GM23338 (cell line): Measurements from ENCODE around the gene GPR142. TPM values are rescaled to one million over a fixed set of nuclear protein-coding genes. Genes with fewer than 3 reads are reported as not detected.

Experiments
- ATAC-seq: fragments of 200-7000 bp; cut with Tn5 transposase; 3 replicates; pipeline ENCODE4 v1.9.1; 2020
- DNase-seq: peaks from one replicate; pipeline ENCODE4 v3.0.0-alpha.2; 2015; ENCODE audit warnings: low spot score
- H2AFZ ChIP-seq: fragments of 200-600 bp; sonication (generic); 2 replicates; pipeline ENCODE4 v1.8.0; 2016; ENCODE audit warnings: antibody characterized with exemption, mild to moderate bottlenecking, moderate library complexity
- H3F3A ChIP-seq: fragments of 200-600 bp; sonication (generic); replicated peaks from 2 replicates; pipeline ENCODE4 v1.8.0; 2017; ENCODE audit warnings: antibody characterized with exemption, mixed run types, low read depth
- H3K27ac ChIP-seq: fragments of 200-600 bp; sonication (generic); 2 replicates; pipeline ENCODE4 v1.6.1; 2016; ENCODE audit warnings: low read depth
- H3K27me3 ChIP-seq: fragments of 200-600 bp; sonication (generic); 2 replicates; pipeline ENCODE4 v1.8.0; 2016; ENCODE audit warnings: mild to moderate bottlenecking, mixed run types, moderate library complexity; ENCODE audit not compliant: insufficient read depth
- H3K36me3 ChIP-seq: fragments of 200-600 bp; sonication (generic); 2 replicates; pipeline ENCODE4 v1.8.0; 2016; ENCODE audit warnings: mild to moderate bottlenecking; ENCODE audit not compliant: insufficient read depth
- H3K4me1 ChIP-seq: fragments of 200-600 bp; sonication (generic); 2 replicates; pipeline ENCODE4 v1.8.0; 2016; ENCODE audit warnings: mild to moderate bottlenecking, moderate library complexity; ENCODE audit not compliant: insufficient read depth
- H3K4me2 ChIP-seq: fragments of 200-600 bp; sonication (generic); 2 replicates; pipeline ENCODE4 v1.7.1; 2017; ENCODE audit warnings: mixed run types
- H3K4me3 ChIP-seq: fragments of 200-600 bp; sonication (generic); 2 replicates; pipeline ENCODE4 v1.6.1; 2016; ENCODE audit warnings: mixed run types
- H3K79me2 ChIP-seq: fragments of 200-600 bp; sonication (generic); replicated peaks from 2 replicates; pipeline ENCODE4 v1.8.0; 2017; ENCODE audit warnings: mild to moderate bottlenecking; ENCODE audit not compliant: insufficient read depth
- H3K9me2 ChIP-seq: fragments of 200-600 bp; sonication (generic); 2 replicates; pipeline ENCODE4 v1.8.0; 2017; ENCODE audit not compliant: insufficient read depth
- H4K20me1 ChIP-seq: fragments of 200-600 bp; sonication (generic); replicated peaks from 2 replicates; pipeline ENCODE4 v1.8.0; 2017; ENCODE audit warnings: mild to moderate bottlenecking; ENCODE audit not compliant: insufficient read depth
- H3K27ac Mint-ChIP-seq: 2 replicates; pipeline ENCODE4 v1.8.0; 2020; ENCODE audit warnings: inconsistent platforms, mild to moderate bottlenecking, moderate library complexity, mixed read lengths
- H3K27me3 Mint-ChIP-seq: 3 replicates; pipeline ENCODE4 v1.8.0; 2022; ENCODE audit warnings: low read depth, mild to moderate bottlenecking, moderate library complexity, mixed read lengths, inconsistent platforms; ENCODE audit not compliant: insufficient read depth, poor library complexity
- H3K36me3 Mint-ChIP-seq: 3 replicates; pipeline ENCODE4 v1.8.0; 2021; ENCODE audit warnings: low read depth, mild to moderate bottlenecking, inconsistent platforms, moderate library complexity, mixed read lengths
- H3K4me1 Mint-ChIP-seq: 3 replicates; pipeline ENCODE4 v1.8.0; 2020; ENCODE audit warnings: mild to moderate bottlenecking, inconsistent platforms, mixed read lengths
- H3K4me3 Mint-ChIP-seq: 3 replicates; pipeline ENCODE4 v1.8.0; 2021; ENCODE audit warnings: moderate library complexity, mild to moderate bottlenecking, inconsistent platforms, mixed read lengths
- H3K9me3 Mint-ChIP-seq: 3 replicates; pipeline ENCODE4 v1.8.0; 2020; ENCODE audit warnings: moderate library complexity, mild to moderate bottlenecking, inconsistent platforms, mixed read lengths
- CTCF ChIP-seq, 2 experiments: fragments of 200-600 bp in 1 of 2; sonication (generic) in 1 of 2; conservative IDR thresholded peaks; 2 replicates each; pipeline versions ENCODE4 v1.5.1 to v1.6.1; 2016 to 2017; ENCODE audit warnings: antibody characterized with exemption in 2 of 2, low read depth in 2 of 2, mild to moderate bottlenecking in 2 of 2, moderate library complexity in 1 of 2
- ETS1 ChIP-seq: IDR thresholded peaks from 2 replicates; pipeline ENCODE4 v1.6.1; 2016; ENCODE audit warnings: antibody characterized with exemption
- EZH2 ChIP-seq: fragments of 200-600 bp; sonication (generic); IDR thresholded peaks from one replicate; pipeline ENCODE4 v1.8.0; 2017; ENCODE audit warnings: antibody characterized with exemption, mild to moderate bottlenecking, low read depth; ENCODE audit not compliant: unreplicated experiment
- JUNB ChIP-seq: IDR thresholded peaks from one replicate; pipeline ENCODE4 v1.6.1; 2016; ENCODE audit warnings: antibody characterized with exemption; ENCODE audit not compliant: unreplicated experiment
- NANOG ChIP-seq: IDR thresholded peaks from 2 replicates; pipeline ENCODE4 v1.6.1; 2016; ENCODE audit warnings: antibody characterized with exemption, borderline replicate concordance
- POLR2AphosphoS5 ChIP-seq: IDR thresholded peaks from 2 replicates; pipeline ENCODE4 v1.6.1; 2016; ENCODE audit warnings: antibody characterized with exemption, low read depth
- REST ChIP-seq: IDR thresholded peaks from one replicate; pipeline ENCODE4 v1.6.1; 2018; ENCODE audit warnings: antibody characterized with exemption; ENCODE audit not compliant: unreplicated experiment
- STAT1 ChIP-seq: IDR thresholded peaks from one replicate; pipeline ENCODE4 v1.6.1; 2016; ENCODE audit warnings: antibody characterized with exemption; ENCODE audit not compliant: unreplicated experiment
- ZNF462 ChIP-seq: fragments of 250-450 bp; sonication (Bioruptor Pico); IDR thresholded peaks from 2 replicates; pipeline ENCODE4 v1.5.0; 2020; ENCODE audit warnings: mild to moderate bottlenecking, moderate library complexity
- polyA plus RNA-seq: library from polyadenylated mRNA; unstranded; fragments of >200 nt; fragmentation: Nextera tagmentation; extraction: Ambion mirVana; gene quantifications from 2 replicates; pipeline ENCODE4 v1.2.1, GENCODE V29; 2016
- total RNA-seq: library from RNA; depleted of rRNA; stranded (reverse); fragments of >200 nt; shearing (Covaris generic); gene quantifications from 2 replicates; pipeline ENCODE4 v1.2.3, GENCODE V29; 2014

Gene GPR142
- total and polyA plus RNA-seq, 2 experiments from 2014 or later: not detected

GRCh38 chr17:74324521-74324920 is 42.8 kb upstream of the GPR142 start:
- no peaks in the 10 kb centered on the region; the same call in 2 of the 3 replicates for H3K36me3 Mint-ChIP-seq
- Histone ChIP-seq H3K27me3 (peaks cover 31% of the 10 kb centered on the region), H3K4me2 (no peak overlapping the region), H4K20me1 (no peaks in the 10 kb centered on the region), H3K79me2 (no peaks in the 10 kb centered on the region), H3K4me3 (no peak overlapping the region), H3K9me2 (no peaks in the 10 kb centered on the region), H2AFZ (no peak overlapping the region), H3K4me1 (peaks cover 4% of the 10 kb centered on the region; the same call in 1 of the 2 replicates), H3K36me3 (no peaks in the 10 kb centered on the region), H3F3A (no peaks in the 10 kb centered on the region), H3K27ac (no peak overlapping the region)
- H3K27me3 Mint-ChIP-seq: peaks cover 32% of the 10 kb centered on the region
- no peak for ATAC-seq
- no peak for DNase-seq
- H3K9me3 Mint-ChIP-seq: no peaks in the 10 kb centered on the region
- TF ChIP-seq ZNF462 (CRISPR knock-in tag): no peak
- no peak for TF ChIP-seq REST
- no peak for TF ChIP-seq JUNB
- TF ChIP-seq CTCF (conservative IDR thresholded peaks at IDR 0.05; ENCODE audit: low read depth in 2 of 2): no peak
- no peak for TF ChIP-seq EZH2
- no peak for TF ChIP-seq POLR2AphosphoS5
- TF ChIP-seq ETS1: no peak
- no peak for TF ChIP-seq NANOG
- TF ChIP-seq STAT1: no peak
- H3K4me3 Mint-ChIP-seq: no peak overlapping the region
- H3K4me1 Mint-ChIP-seq: peaks cover 17% of the 10 kb centered on the region
- H3K27ac Mint-ChIP-seq: no peak overlapping the region
